Loucy (cell line): Measurements from ENCODE around the gene LUZP1.

Experiments used
- H2AFZ ChIP-seq: fragments of 200-600 bp; sonication (generic); 2 replicates; pipeline ENCODE4 v1.6.0; 2016; ENCODE audit warnings: antibody characterized with exemption, mild to moderate bottlenecking, low read length, moderate library complexity
- H3F3A ChIP-seq: fragments of 200-600 bp; 2 replicates; pipeline ENCODE4 v1.6.0; 2016; ENCODE audit warnings: antibody characterized with exemption, low read depth, mild to moderate bottlenecking
- H3K27me3 ChIP-seq: fragments of 200-600 bp; sonication (generic); 2 replicates; pipeline ENCODE4 v1.6.1; 2014; ENCODE audit warnings: low read length, mild to moderate bottlenecking; ENCODE audit not compliant: insufficient read depth, poor library complexity, severe bottlenecking
- H3K36me3 ChIP-seq: fragments of 200-600 bp; sonication (generic); 2 replicates; pipeline ENCODE4 v1.6.1; 2016; ENCODE audit warnings: low read length; ENCODE audit not compliant: insufficient read depth
- H3K4me1 ChIP-seq: fragments of 200-600 bp; sonication (generic); 2 replicates; pipeline ENCODE4 v1.5.1; 2014; ENCODE audit warnings: low read length, mild to moderate bottlenecking; ENCODE audit not compliant: insufficient read depth, poor library complexity, severe bottlenecking
- H3K4me2 ChIP-seq: fragments of 200-600 bp; sonication (generic); 2 replicates; pipeline ENCODE4 v1.6.0; 2014; ENCODE audit warnings: antibody characterized with exemption, low read length, low read depth, mild to moderate bottlenecking; ENCODE audit not compliant: poor library complexity, severe bottlenecking
- H3K4me3 ChIP-seq: fragments of 200-600 bp; sonication (generic); 2 replicates; pipeline ENCODE4 v1.5.1; 2014; ENCODE audit warnings: low read length, mild to moderate bottlenecking, mixed read lengths; ENCODE audit not compliant: poor library complexity, severe bottlenecking
- H3K79me2 ChIP-seq: fragments of 200-600 bp; sonication (generic); 2 replicates; pipeline ENCODE4 v1.6.1; 2014; ENCODE audit warnings: low read length; ENCODE audit not compliant: insufficient read depth
- H3K9ac ChIP-seq: fragments of 200-600 bp; sonication (generic); 2 replicates; pipeline ENCODE4 v1.6.0; 2014; ENCODE audit warnings: mild to moderate bottlenecking, low read depth, low read length, moderate library complexity; ENCODE audit not compliant: poor library complexity, severe bottlenecking
- H3K9me2 ChIP-seq: fragments of 200-600 bp; sonication (generic); replicated peaks from 2 replicates; pipeline ENCODE4 v1.6.1; 2016; ENCODE audit warnings: low read depth, low read length, mixed read lengths
- H3K9me3 ChIP-seq: fragments of 200-600 bp; sonication (generic); 2 replicates; pipeline ENCODE4 v1.6.1; 2014; ENCODE audit warnings: mild to moderate bottlenecking, antibody characterized with exemption, low read length, low read depth; ENCODE audit not compliant: insufficient read depth
- H4K20me1 ChIP-seq: fragments of 200-600 bp; sonication (generic); 2 replicates; pipeline ENCODE4 v1.6.0; 2014; ENCODE audit warnings: antibody characterized with exemption, low read length, mild to moderate bottlenecking; ENCODE audit not compliant: insufficient read depth, poor library complexity, severe bottlenecking
- EZH2phosphoT487 ChIP-seq: fragments of 200-600 bp; IDR thresholded peaks from 2 replicates; pipeline ENCODE4 v1.6.1; 2018; ENCODE audit warnings: antibody characterized with exemption, mild to moderate bottlenecking, moderate library complexity, borderline replicate concordance
- TF ChIP-seq, protein P1 (sequence below): fragments of 200-600 bp; sonication (generic); conservative IDR thresholded peaks from 2 replicates; pipeline ENCODE4 v1.5.1; 2014; ENCODE audit warnings: mild to moderate bottlenecking, antibody characterized with exemption, low read length

Gene LUZP1

DNA sequence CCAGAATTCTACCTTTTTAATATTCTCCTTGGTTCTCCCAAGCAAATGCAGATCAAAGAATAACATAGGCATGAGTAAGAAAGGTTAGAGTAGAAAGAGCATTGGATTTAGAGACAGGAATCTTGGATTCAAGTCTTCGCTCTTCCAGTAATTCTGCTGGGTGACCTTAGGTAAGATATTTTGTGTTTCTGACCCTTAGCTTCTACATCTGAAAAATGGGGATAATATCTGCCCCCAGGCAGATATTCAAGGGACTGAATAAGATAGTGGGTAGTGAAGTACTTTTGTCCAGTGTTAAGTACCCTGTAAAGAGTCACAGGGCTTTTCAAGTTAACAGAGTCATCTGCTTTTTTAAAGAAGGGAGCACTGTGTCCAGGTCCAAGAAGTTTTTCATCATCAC, 78.6 kb downstream of the LUZP1 start:
- H3K9me3 ChIP-seq = no peaks in the 10 kb centered on the region
- H3K27me3 ChIP-seq = no peaks in the 10 kb centered on the region
- H3K9ac ChIP-seq = no peak overlapping the region
- TF ChIP-seq EZH2phosphoT487 = no peak
- TF ChIP-seq, protein P1, sequence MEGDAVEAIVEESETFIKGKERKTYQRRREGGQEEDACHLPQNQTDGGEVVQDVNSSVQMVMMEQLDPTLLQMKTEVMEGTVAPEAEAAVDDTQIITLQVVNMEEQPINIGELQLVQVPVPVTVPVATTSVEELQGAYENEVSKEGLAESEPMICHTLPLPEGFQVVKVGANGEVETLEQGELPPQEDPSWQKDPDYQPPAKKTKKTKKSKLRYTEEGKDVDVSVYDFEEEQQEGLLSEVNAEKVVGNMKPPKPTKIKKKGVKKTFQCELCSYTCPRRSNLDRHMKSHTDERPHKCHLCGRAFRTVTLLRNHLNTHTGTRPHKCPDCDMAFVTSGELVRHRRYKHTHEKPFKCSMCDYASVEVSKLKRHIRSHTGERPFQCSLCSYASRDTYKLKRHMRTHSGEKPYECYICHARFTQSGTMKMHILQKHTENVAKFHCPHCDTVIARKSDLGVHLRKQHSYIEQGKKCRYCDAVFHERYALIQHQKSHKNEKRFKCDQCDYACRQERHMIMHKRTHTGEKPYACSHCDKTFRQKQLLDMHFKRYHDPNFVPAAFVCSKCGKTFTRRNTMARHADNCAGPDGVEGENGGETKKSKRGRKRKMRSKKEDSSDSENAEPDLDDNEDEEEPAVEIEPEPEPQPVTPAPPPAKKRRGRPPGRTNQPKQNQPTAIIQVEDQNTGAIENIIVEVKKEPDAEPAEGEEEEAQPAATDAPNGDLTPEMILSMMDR = no peak
- no peak overlapping the region for H3K4me3 ChIP-seq
- H3K4me1 ChIP-seq = no peaks in the 10 kb centered on the region
- H3K79me2 ChIP-seq = no peaks in the 10 kb centered on the region
- no peaks in the 10 kb centered on the region for H3F3A ChIP-seq
- H3K9me2 ChIP-seq = no peaks in the 10 kb centered on the region
- H4K20me1 ChIP-seq = no peaks in the 10 kb centered on the region
- no peak overlapping the region for H2AFZ ChIP-seq
- H3K4me2 ChIP-seq = no peak overlapping the region
- H3K36me3 ChIP-seq = peaks cover 94% of the 10 kb centered on the region

DNA sequence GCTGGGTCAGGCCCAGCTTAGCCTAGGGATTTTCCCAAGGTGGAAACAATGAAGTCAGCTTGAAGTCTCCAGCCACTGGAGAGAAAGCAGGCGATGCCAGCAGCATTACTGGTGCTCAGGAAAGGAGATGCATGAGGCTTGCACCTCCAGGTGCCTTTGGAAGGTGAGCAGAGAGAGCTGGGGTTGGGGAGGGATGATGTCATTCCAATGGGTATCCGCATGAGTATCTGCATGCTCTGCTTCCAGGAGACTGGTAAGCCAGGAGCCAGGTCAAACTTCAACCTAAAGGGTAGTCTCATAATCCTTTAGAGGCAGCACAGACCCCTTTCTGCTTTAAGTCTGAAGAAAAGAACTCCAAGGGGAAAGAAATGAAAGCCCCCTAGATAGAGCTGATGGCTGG, 80.6 kb downstream of the LUZP1 start:
- no peak for TF ChIP-seq EZH2phosphoT487
- TF ChIP-seq, protein P1 = no peak
- no peaks in the 10 kb centered on the region for H4K20me1 ChIP-seq
- no peaks in the 10 kb centered on the region for H3F3A ChIP-seq
- H2AFZ ChIP-seq = no peak overlapping the region
- H3K36me3 ChIP-seq = peaks cover 93% of the 10 kb centered on the region; the same call in 1 of the 2 replicates
- no peaks in the 10 kb centered on the region for H3K9me3 ChIP-seq
- H3K9ac ChIP-seq = no peak overlapping the region
- no peaks in the 10 kb centered on the region for H3K4me1 ChIP-seq
- no peak overlapping the region for H3K4me2 ChIP-seq
- H3K27me3 ChIP-seq = no peaks in the 10 kb centered on the region
- no peaks in the 10 kb centered on the region for H3K79me2 ChIP-seq
- no peaks in the 10 kb centered on the region for H3K9me2 ChIP-seq
- H3K4me3 ChIP-seq = no peak overlapping the region

GRCh38 chr1:23085696-23086095, 83.0 kb downstream of the LUZP1 start:
- no peaks in the 10 kb centered on the region for H4K20me1 ChIP-seq
- H3K4me2 ChIP-seq = no peak overlapping the region
- H3K9me3 ChIP-seq = no peaks in the 10 kb centered on the region

More at GRCh38 chr1:23085696-23086095, 83.0 kb downstream of the LUZP1 start:
- Histone ChIP-seq H3K27me3 (no peaks in the 10 kb centered on the region), H3F3A (no peaks in the 10 kb centered on the region), H3K79me2 (no peaks in the 10 kb centered on the region), H3K9me2 (no peaks in the 10 kb centered on the region), H3K9ac (no peak overlapping the region), H3K36me3 (peaks cover 93% of the 10 kb centered on the region), H3K4me3 (no peak overlapping the region), H2AFZ (no peak overlapping the region), H3K4me1 (no peaks in the 10 kb centered on the region)
- no peak for TF ChIP-seq EZH2phosphoT487
- TF ChIP-seq, protein P1 = no peak
